Effector memory CD4-positive, alpha-beta T cell (primary cell): ENCODE measurements around the gene SLC35F3.
"Not testable (repeated sequence)": the region's sequence is repeated elsewhere in the genome, so short reads cannot be mapped to it uniquely, and the experiment has no call there.

Experiments used
- DNase-seq, 3 donors: peaks; one replicate each; pipeline ENCODE4 v3.0.0-alpha.2; 2020
- H3K27ac ChIP-seq: 2 replicates; pipeline ENCODE4 v1.7.0; 2013; ENCODE audit warnings: mild to moderate bottlenecking, low read length, moderate library complexity; ENCODE audit not compliant: insufficient read depth, poor library complexity, severe bottlenecking
- H3K27me3 ChIP-seq: replicated peaks from 2 replicates; pipeline ENCODE4 v1.7.0; 2013; ENCODE audit warnings: mild to moderate bottlenecking, low read length; ENCODE audit not compliant: insufficient read depth, control insufficient read depth, poor library complexity, severe bottlenecking
- H3K36me3 ChIP-seq: 2 replicates; pipeline ENCODE4 v1.7.0; 2013; ENCODE audit warnings: mild to moderate bottlenecking, low read length, moderate library complexity; ENCODE audit not compliant: control insufficient read depth, insufficient read depth
- H3K4me1 ChIP-seq: 2 replicates; pipeline ENCODE4 v1.7.0; 2013; ENCODE audit warnings: low read length, mild to moderate bottlenecking; ENCODE audit not compliant: control insufficient read depth, insufficient read depth, poor library complexity, severe bottlenecking
- H3K4me3 ChIP-seq: 2 replicates; pipeline ENCODE4 v1.7.0; 2013; ENCODE audit warnings: low read length, low read depth, mild to moderate bottlenecking; ENCODE audit not compliant: insufficient read depth, poor library complexity, severe bottlenecking
- H3K9me3 ChIP-seq: 2 replicates; pipeline ENCODE4 v1.7.0; 2013; ENCODE audit warnings: mild to moderate bottlenecking, low read length, moderate library complexity; ENCODE audit not compliant: control insufficient read depth

Gene SLC35F3

DNA sequence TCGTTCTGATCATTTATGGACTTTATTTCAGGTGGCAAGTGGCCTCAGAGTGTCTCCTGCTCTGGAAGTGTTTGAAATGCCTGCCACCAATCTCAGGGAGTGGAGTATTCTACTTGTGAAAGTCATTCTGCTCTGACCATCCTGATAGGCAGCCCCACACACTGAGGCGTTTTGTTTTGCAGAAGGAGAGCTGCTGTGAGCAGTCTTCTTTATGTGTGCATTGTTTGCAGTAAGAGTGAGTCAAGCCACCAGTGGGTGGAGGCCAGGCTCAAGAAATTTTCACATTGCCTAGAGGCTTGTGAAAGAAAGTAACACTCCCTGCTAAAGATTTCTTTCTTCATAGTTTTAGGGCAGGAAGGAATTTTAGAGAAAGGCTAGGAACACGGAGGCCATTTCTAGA is 204.4 kb downstream of the SLC35F3 start:
- no peaks in the 10 kb centered on the region for H3K4me1 ChIP-seq
- no peaks in the 10 kb centered on the region for H3K36me3 ChIP-seq
- H3K27ac ChIP-seq: no peak overlapping the region
- H3K4me3 ChIP-seq: no peak overlapping the region
- no peaks in the 10 kb centered on the region for H3K9me3 ChIP-seq
- no peaks in the 10 kb centered on the region for H3K27me3 ChIP-seq
- no peak for DNase-seq

DNA sequence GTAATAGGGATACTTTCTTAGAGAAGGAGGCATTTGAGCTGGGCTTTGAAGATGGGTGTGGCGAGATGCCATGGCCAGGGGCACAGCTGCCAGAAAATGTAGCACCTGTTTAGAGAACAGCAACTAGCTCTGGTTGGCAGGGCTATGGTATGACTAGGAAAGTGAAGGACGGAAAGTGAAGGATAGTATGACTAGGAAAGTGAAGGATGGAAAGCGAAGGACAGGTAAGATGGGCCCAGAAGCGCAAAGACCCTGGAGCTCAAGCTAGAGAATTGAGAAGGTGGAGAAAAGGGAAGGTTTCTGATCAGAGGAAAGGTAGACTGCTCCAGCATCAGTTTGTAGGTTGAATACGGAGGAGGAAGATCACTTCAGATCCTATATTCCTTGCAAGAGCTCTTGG is 205.4 kb downstream of the SLC35F3 start:
- H3K9me3 ChIP-seq: no peaks in the 10 kb centered on the region
- no peak overlapping the region for H3K27ac ChIP-seq

DNA sequence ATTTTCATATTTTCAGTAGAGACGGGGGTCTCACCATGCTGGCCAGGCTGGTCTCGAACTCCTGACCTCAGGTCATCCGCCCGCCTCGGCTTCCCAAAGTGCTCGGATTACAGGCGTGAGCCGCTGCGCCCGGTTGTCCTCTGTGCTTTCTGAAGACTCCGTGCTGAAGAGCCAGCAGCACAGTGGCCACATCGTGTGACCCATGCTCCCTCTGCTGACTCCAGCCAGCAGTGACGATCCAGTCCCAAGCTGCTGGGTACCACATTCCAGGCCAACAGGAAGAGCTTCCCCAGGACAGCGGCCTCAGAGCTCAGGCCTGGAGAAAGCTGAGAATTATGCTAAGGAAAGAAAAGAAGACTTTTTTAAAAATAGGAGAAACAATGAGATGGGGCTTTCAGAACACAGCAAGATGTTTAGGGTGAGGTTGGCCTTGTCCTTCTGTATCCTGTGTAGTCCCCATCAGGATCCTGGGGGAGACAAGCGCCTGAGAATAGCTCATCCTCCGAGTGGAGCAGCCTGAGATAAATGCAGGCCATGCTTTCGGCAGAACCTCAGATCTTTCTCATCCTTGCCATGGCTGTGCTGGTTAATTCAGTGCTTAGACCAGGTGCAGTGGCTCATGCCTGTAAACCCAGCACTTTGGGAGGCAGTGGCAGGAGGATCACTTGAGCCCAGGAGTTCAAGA is 207.1 kb downstream of the SLC35F3 start:
- no peaks in the 10 kb centered on the region for H3K4me1 ChIP-seq
- H3K4me3 ChIP-seq: no peak overlapping the region
- DNase-seq: no peak
- H3K27me3 ChIP-seq: no peaks in the 10 kb centered on the region
- no peak overlapping the region for H3K27ac ChIP-seq
- H3K9me3 ChIP-seq: no peaks in the 10 kb centered on the region
- H3K36me3 ChIP-seq: no peaks in the 10 kb centered on the region

More for the DNA sequence above, 205.4 kb downstream of the SLC35F3 start:
- DNase-seq: no peak
- Histone ChIP-seq H3K4me3 (no peak overlapping the region), H3K27me3 (no peaks in the 10 kb centered on the region), H3K36me3 (no peaks in the 10 kb centered on the region), H3K4me1 (no peaks in the 10 kb centered on the region)

DNA sequence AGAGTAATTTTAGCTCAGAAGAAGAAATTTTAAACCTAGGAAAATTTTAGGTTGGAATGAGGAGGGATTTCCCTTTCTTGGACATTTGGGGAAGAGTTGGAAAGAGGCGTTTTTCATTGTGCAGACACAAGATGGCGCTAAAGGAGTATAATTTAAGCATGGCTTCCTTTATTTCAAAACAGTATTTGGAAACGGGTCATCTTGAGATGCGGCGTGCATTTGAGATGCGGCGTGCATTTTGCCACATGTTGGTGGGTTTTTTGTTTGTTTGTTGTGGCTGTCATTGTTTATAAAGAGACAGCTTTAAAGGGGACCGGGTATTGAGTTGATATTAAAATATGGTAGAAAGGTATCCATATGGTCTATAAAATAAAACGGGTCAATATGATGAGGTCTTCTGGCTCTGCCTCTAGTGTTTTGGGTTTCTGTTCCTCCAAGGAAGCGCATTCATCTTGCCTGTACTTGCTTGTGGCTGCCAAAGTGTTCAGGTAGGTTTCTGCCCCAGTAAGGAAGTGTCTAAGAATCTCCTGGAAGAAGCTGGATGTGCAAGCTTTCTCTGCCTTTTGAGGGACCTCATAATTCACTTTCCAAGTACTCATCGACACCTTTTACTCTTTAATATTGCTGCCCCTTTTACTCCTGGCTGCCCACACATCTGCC is 210.3 kb downstream of the SLC35F3 start:
- Histone ChIP-seq H3K27me3 (no peaks in the 10 kb centered on the region), H3K36me3 (no peaks in the 10 kb centered on the region), H3K4me1 (no peaks in the 10 kb centered on the region), H3K4me3 (no peak overlapping the region), H3K27ac (no peak overlapping the region), H3K9me3 (no peaks in the 10 kb centered on the region)
- DNase-seq: no peak

DNA sequence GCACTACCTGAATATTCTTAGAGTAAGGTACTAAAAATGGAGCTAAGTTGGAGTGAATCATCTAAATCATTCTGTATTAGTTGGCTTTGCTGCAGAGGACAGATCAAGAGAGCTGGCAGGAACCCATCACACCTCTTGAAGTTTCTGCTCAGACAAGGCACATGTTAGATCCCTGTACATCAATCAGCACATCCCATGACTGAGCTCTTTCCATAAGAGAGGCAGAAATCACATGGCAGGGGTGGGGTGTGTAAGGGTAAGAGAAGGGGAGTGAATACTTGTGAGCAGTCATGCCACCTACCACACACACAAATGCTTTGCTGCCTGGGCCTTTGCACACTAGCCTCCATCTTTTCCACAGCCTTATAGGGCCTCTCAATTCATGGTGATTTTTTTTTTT is 214.4 kb downstream of the SLC35F3 start:
- Histone ChIP-seq H3K27ac (no peak overlapping the region), H3K4me3 (no peak overlapping the region), H3K4me1 (no peaks in the 10 kb centered on the region), H3K36me3 (no peaks in the 10 kb centered on the region), H3K9me3 (no peaks in the 10 kb centered on the region), H3K27me3 (no peaks in the 10 kb centered on the region)
- no peak for DNase-seq

DNA sequence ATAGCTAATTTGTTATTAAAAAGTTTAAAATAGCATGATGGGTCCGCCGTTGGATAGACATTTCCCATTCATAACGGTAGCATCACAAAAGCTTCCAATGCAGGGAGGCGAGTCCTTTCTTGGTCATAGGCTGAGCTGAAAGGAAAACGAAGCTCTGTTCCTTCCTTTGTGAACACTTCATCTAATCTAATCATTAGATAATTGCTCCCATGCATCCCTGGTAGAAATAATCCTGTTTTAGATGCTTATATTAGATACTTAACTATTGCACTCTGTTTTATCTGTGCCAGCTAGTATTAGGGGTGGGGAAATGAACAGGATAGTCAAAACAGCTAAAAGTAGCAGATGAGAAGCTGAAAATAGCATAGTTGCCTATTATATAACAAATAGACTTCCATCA is 215.0 kb downstream of the SLC35F3 start:
- no peak for DNase-seq
- no peak overlapping the region for H3K27ac ChIP-seq
- H3K9me3 ChIP-seq: no peaks in the 10 kb centered on the region
- no peak overlapping the region for H3K4me3 ChIP-seq
- H3K27me3 ChIP-seq: no peaks in the 10 kb centered on the region
- H3K4me1 ChIP-seq: no peaks in the 10 kb centered on the region
- no peaks in the 10 kb centered on the region for H3K36me3 ChIP-seq

DNA sequence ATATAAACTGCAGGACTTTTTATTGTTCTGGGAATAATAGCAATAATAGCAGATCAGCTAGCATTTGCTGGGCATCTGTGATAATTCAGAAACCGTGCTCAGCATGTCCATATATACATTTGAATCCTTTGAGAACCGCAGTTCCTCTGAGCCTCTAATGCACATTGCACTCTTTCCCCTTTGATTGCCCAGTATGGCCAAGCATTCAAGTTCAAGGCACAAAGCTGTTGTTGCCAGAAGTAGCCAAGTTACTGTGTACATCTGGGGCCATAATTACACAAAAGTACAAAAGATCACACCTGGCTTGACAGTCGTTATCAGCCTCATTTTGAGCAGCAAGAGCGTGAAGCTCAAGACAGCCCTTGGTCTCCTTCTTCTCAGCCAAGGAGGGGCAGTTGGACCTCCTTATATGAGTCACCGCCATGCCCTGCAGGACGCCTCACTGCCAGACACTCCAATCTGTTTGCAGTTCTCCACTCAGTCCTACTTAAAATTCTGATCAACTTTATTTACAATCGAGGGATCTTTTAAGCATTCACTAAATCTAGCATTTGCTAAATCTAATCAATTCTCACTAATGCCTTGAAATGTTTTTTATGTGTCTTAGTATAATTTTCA is 216.0 kb downstream of the SLC35F3 start:
- no peak for DNase-seq
- H3K36me3 ChIP-seq: no peaks in the 10 kb centered on the region
- no peaks in the 10 kb centered on the region for H3K27me3 ChIP-seq
- H3K4me1 ChIP-seq: no peaks in the 10 kb centered on the region
- H3K9me3 ChIP-seq: no peaks in the 10 kb centered on the region
- no peak overlapping the region for H3K4me3 ChIP-seq
- H3K27ac ChIP-seq: no peak overlapping the region

DNA sequence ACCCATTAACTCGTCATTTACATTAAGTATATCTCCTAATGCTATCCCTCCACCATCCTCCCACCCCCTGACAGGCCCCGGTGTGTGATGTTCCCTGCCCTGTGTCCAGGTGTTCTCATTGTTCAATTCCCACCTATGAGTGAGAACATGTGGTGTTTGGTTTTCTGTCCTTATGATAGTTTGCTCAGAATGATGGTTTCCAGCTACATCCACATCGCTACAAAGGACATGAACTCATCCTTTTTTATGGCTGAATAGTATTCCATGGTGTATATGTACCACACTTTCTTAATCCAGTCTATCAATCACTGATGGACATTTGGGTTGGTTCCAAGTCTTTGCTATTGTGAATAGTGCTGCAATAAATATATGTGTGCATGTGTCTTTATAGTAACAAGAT is 217.2 kb downstream of the SLC35F3 start:
- H3K27ac ChIP-seq, H3K4me3 ChIP-seq, H3K9me3 ChIP-seq, H3K4me1 ChIP-seq, H3K36me3 ChIP-seq, DNase-seq, H3K27me3 ChIP-seq: not testable (repeated sequence)

DNA sequence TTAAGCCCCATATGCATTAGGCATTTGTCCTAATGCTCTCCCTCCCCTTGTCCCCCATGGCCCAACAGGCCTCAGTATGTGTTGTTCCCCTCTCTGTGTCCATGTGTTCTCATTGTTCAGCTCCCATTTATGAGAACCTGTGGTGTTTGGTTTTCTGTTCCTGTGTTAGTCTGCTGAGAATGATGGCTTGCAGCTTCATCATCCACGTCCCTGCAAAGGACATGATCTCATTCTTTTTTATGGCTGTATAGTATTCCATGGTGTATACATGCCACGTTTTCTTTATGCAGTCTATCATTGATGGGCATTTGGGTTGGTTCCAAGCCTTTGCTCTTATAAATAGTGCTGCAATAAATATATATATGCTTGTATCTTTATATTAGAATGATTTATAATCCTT is 218.1 kb downstream of the SLC35F3 start:
- H3K4me1 ChIP-seq, H3K36me3 ChIP-seq, H3K27me3 ChIP-seq, H3K9me3 ChIP-seq, H3K4me3 ChIP-seq, H3K27ac ChIP-seq, DNase-seq: not testable (repeated sequence)

DNA sequence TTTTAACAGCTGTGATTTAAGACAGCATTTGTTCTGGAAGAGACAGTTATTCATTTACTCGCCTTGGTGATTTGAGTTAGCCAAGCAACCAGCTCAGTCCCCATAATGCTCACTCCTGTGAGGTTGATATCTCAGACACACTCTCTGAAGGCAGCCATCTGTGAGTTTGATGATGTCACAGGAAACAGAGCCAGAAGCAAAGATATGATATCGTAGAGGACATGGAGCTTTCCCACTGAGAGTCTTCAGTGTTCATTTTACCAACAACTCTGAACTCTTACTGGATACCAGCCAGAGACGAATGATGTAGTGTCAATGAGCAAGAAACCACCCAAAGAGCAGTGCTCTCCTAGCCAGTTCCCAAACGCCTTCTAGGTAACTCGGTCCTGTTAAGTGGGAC is 219.4 kb downstream of the SLC35F3 start:
- Histone ChIP-seq H3K27me3 (no peaks in the 10 kb centered on the region), H3K36me3 (no peaks in the 10 kb centered on the region), H3K4me1 (no peaks in the 10 kb centered on the region), H3K9me3 (no peaks in the 10 kb centered on the region), H3K4me3 (no peak overlapping the region), H3K27ac (no peak overlapping the region)
- no peak for DNase-seq
